Measurements from ENCODE around the gene ANKRD31. TPM values are rescaled to one million over a fixed set of nuclear protein-coding genes. Genes with fewer than 3 reads are reported as not detected.
"Not testable (repeated sequence)": the region's sequence is repeated elsewhere in the genome, so short reads cannot be mapped to it uniquely, and the experiment has no call there.

Gene ANKRD31
- total RNA-seq, 2 experiments from 2014 or later = 0.13 TPM; not detected in 1

DNA sequence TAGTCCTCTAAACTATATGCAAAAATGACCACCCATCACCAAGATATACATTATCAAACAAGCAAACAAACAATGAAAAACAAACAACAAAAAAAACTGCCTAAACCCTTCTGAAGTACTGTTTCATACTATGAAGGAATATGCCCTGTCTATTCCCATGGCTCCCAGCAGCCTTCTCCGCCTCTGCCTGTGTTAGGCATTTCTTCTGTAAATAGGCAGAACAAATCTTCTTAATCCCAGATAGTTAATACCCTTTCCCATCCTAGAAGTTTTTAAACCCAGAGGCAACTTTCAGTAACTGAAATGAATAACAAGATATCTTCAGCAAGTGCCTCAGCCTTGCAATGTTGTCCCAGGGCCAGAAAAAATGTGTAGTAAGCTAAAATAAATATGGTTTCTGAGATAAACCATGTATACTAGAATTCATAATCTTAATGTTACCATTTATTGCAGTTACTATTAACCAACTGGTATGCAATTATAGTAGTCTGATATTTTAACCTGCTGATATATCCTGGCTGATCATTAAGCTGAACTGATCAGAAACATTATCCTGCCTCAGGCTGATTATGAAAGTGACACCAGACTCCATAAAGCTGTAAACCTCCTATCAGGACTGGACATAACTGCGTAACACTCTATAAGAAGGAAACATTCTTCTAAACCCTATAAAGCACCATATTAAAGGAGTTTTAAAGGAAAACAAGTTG is 68.5 kb downstream of the ANKRD31 start:
- H3K9me3 ChIP-seq (ENCODE audit: low read length) = no peaks in the 10 kb centered on the region
- TF ChIP-seq EZH2phosphoT487 (IDR thresholded peaks at IDR 0.05; ENCODE audit: borderline replicate concordance, low read depth, low read length) = no peak
- TF ChIP-seq, protein P1, sequence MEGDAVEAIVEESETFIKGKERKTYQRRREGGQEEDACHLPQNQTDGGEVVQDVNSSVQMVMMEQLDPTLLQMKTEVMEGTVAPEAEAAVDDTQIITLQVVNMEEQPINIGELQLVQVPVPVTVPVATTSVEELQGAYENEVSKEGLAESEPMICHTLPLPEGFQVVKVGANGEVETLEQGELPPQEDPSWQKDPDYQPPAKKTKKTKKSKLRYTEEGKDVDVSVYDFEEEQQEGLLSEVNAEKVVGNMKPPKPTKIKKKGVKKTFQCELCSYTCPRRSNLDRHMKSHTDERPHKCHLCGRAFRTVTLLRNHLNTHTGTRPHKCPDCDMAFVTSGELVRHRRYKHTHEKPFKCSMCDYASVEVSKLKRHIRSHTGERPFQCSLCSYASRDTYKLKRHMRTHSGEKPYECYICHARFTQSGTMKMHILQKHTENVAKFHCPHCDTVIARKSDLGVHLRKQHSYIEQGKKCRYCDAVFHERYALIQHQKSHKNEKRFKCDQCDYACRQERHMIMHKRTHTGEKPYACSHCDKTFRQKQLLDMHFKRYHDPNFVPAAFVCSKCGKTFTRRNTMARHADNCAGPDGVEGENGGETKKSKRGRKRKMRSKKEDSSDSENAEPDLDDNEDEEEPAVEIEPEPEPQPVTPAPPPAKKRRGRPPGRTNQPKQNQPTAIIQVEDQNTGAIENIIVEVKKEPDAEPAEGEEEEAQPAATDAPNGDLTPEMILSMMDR (conservative IDR thresholded peaks at IDR 0.05; ENCODE audit: low read length) = no peak
- no peaks in the 10 kb centered on the region for H3K36me3 ChIP-seq (ENCODE audit: insufficient read depth, low read length)
- intact Hi-C loops (cut with micrococcal nuclease; ENCODE audit: unreplicated experiment) = no loop called here
- CTCF ChIA-PET (ENCODE audit: unreplicated experiment) = no interaction called here
- no peaks in the 10 kb centered on the region for H4K20me1 ChIP-seq (ENCODE audit: insufficient read depth, low read length)
- no TSS peak for BruUV-seq (replicated peaks)
- H3K9me2 ChIP-seq (ENCODE audit: insufficient read depth, low read length) = 0 out of 2 replicates have a peak, but pooled peaks cover 7% of the 10 kb centered on the region
- H3K4me1 ChIP-seq (ENCODE audit: insufficient read depth, low read length, poor library complexity, severe bottlenecking) = no peaks in the 10 kb centered on the region
- H3K79me2 ChIP-seq (ENCODE audit: insufficient read depth, low read depth, low read length) = no peaks in the 10 kb centered on the region
- H3K27ac ChIP-seq (ENCODE audit: low read depth, low read length, poor library complexity, severe bottlenecking) = no peak overlapping the region
- H3K4me3 ChIP-seq (ENCODE audit: low read depth, low read length, poor library complexity, severe bottlenecking) = no peak overlapping the region
- no peak overlapping the region for H3K4me2 ChIP-seq (ENCODE audit: low read length)
- DNase-seq (ENCODE audit: low spot score) = no peak
- H2AFZ ChIP-seq (ENCODE audit: low read length) = no peak overlapping the region
- POLR2A ChIA-PET = interaction anchor here (0.7 kb wide), 1 partner anchor 370 kb away, joined by 4 read pairs; no protein-coding TSS in a partner anchor

DNA sequence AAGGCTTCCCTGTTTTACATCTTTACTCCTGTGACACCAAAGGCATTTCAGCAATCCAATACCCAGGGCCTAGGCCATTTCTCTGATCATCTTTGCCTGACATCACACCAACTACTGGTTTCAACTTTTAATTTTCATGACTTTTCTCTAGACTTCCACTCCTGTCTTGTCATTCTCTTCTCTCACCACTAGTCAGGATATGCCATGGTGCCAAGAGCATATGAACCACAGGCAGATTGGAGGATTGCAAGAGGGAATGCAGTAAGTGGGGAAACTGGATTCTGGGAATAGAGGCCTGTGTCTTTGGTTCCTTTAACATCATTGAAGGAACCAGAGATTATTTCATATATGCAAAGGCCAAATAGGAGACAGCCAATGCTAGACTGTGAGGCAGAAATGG is 69.3 kb downstream of the ANKRD31 start:
- H3K4me3 ChIP-seq (ENCODE audit: low read depth, low read length, poor library complexity, severe bottlenecking) = no peak overlapping the region
- TF ChIP-seq, protein P1 (conservative IDR thresholded peaks at IDR 0.05; ENCODE audit: low read length) = peak; percentile 38; the same call in 1 of the 2 replicates
- TF ChIP-seq EZH2phosphoT487 (IDR thresholded peaks at IDR 0.05; ENCODE audit: borderline replicate concordance, low read depth, low read length) = no peak

DNA sequence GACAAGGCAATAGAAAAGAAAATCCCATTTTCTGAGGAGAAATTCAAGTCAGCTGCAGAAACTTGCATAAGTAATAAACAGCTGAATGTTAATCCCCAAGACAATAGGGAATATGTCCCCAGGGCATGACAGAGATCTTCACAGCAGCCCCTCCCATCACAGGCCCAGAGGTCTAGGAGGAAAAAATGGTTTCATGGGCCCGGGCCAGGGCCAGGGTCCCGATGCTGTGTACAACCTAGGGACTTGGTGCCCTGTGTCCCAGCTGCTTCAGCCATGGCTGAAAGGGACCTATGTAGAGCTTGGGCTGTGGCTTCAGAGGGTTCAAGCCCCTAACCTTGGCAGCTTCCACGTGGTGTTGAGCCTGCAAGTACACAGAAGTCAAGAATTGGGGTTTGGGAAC is 75.2 kb downstream of the ANKRD31 start:
- POLR2A ChIA-PET; H3K4me2 ChIP-seq (ENCODE audit: low read length); H3K4me1 ChIP-seq (ENCODE audit: insufficient read depth, low read length, poor library complexity, severe bottlenecking); H2AFZ ChIP-seq (ENCODE audit: low read length); CTCF ChIA-PET (ENCODE audit: unreplicated experiment); H3K36me3 ChIP-seq (ENCODE audit: insufficient read depth, low read length); H3K9me3 ChIP-seq (ENCODE audit: low read length); intact Hi-C loops (cut with micrococcal nuclease; ENCODE audit: unreplicated experiment); H4K20me1 ChIP-seq (ENCODE audit: insufficient read depth, low read length); H3K9me2 ChIP-seq (ENCODE audit: insufficient read depth, low read length); BruUV-seq (replicated peaks); H3K27ac ChIP-seq (ENCODE audit: low read depth, low read length, poor library complexity, severe bottlenecking); DNase-seq (ENCODE audit: low spot score); H3K79me2 ChIP-seq (ENCODE audit: insufficient read depth, low read depth, low read length); H3K4me3 ChIP-seq (ENCODE audit: low read depth, low read length, poor library complexity, severe bottlenecking): not testable (repeated sequence)

More for the DNA sequence above, 69.3 kb downstream of the ANKRD31 start:
- no peak overlapping the region for H3K4me2 ChIP-seq (ENCODE audit: low read length)
- H3K9me3 ChIP-seq (ENCODE audit: low read length) = no peaks in the 10 kb centered on the region
- H2AFZ ChIP-seq (ENCODE audit: low read length) = no peak overlapping the region
- H3K36me3 ChIP-seq (ENCODE audit: insufficient read depth, low read length) = no peaks in the 10 kb centered on the region
- H3K9me2 ChIP-seq (ENCODE audit: insufficient read depth, low read length) = 0 out of 2 replicates have a peak, but pooled peaks cover 7% of the 10 kb centered on the region
- no peaks in the 10 kb centered on the region for H4K20me1 ChIP-seq (ENCODE audit: insufficient read depth, low read length)
- intact Hi-C loops (cut with micrococcal nuclease; ENCODE audit: unreplicated experiment) = no loop called here
- BruUV-seq (replicated peaks) = no TSS peak
- ChIA-PET CTCF (ENCODE audit: unreplicated experiment) (no interaction called here), POLR2A (no interaction called here)
- no peak overlapping the region for H3K27ac ChIP-seq (ENCODE audit: low read depth, low read length, poor library complexity, severe bottlenecking)
- no peak for DNase-seq (ENCODE audit: low spot score)
- H3K4me1 ChIP-seq (ENCODE audit: insufficient read depth, low read length, poor library complexity, severe bottlenecking) = no peaks in the 10 kb centered on the region
- H3K79me2 ChIP-seq (ENCODE audit: insufficient read depth, low read depth, low read length) = no peaks in the 10 kb centered on the region
